Adipose tissue (tissue), 3 donors: ENCODE measurements around the gene GJD4. TPM values are rescaled to one million over a fixed set of nuclear protein-coding genes. Genes with fewer than 3 reads are reported as not detected.

ENCODE experiments used
- H3K27ac ChIP-seq: one replicate; pipeline ENCODE4 v1.5.1; 2013; ENCODE audit warnings: low read depth, low read length
- WGBS, 3 donors: extraction: QIAGEN DNeasy Blood & Tissue Kit; methylation state at CpG; one replicate each; pipeline ENCODE4 v1.1.7; 2013; 5-methylcytosine and 5-hydroxymethylcytosine counted together
- polyA plus RNA-seq, 3 donors: library from polyadenylated mRNA; stranded (reverse); fragments of 200-250 nt; gene quantifications; one replicate each; pipeline ENCODE4 v1.2.3, GENCODE V29; 2013
- donor health status: healthy with polysubstance abuse.
- donor health status: Bipolar disorder and iron deficiency.
- donor health status: healthy.

GJD4 gene
- polyA plus RNA-seq, 3 donors = 0.06 TPM; not detected in 2

DNA sequence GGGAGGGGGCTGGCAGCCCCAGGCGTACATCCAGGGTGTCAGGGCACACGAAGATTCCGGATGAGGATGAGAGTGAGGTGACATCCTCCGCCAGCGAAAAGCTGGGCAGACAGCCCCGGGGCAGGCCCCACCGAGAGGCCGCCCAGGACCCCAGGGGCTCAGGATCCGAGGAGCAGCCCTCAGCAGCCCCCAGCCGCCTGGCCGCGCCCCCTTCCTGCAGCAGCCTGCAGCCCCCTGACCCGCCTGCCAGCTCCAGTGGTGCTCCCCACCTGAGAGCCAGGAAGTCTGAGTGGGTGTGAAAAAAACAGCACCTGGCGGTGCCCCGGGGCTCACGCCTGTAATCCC is 3.2 kb downstream of the GJD4 start:
- H3K27ac ChIP-seq = no peak overlapping the region
- WGBS, 3 donors = 59 to 72% (median 67%) methylated on average over 16 of the region's 16 CpGs

DNA sequence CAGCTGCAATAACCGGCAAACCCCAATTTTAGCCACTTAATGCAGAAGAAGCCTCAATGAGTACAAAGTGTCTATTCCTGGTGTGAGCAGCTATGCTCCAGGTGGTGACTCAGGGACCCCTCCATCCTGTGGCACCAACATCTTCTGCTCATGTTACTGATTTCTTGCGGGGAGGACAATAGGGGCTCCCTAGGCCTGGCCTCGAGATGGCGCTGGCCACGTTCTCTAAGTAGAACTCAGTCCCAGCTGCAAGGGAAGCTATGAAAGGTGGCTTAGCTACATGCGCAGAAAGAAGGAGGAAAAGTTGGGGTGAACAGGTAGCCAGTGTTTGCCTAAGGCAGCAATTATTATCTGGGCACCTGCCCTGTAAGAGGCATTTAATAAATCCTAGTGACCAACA is 6.6 kb downstream of the GJD4 start:
- 63 to 85% (median 82%) methylated on average over 6 of the region's 6 CpGs for WGBS, 3 donors
- H3K27ac ChIP-seq = no peak overlapping the region

DNA sequence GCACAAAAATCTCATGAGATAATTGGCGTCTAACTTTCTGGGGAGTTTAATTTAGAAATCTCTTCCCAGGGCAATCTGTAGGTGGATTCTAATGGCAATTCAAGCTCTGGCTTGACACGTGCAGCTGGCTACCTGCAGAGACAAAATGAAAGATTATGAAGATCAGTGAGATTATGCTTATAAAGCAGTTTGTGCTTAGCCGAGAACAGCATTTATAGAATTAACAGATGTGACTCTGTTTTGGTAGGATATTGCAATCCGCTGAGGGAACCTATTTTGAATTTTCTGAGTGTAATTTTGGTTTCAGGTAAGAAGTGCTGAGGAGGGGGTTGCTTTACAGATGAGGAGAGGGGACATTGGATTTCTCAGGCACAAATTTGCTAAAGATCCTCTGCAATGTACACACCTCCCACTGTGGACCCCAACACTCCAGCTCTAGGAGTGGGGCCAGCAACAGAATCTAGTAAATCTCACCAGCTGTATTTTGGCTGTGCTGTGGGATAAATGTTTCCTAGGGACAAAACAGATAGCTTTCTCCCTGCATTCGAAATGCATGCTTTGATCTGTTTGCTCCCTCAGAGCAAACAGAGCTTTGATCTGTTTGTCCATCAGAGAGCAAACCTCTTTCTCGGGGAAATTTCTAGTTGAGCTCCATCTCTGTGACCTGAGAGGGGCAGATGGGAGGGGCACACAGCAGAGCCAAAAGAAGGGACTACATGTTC is 7.4 kb downstream of the GJD4 start:
- 41 to 62% (median 58%) methylated on average over 6 of the region's 6 CpGs for WGBS, 3 donors

DNA sequence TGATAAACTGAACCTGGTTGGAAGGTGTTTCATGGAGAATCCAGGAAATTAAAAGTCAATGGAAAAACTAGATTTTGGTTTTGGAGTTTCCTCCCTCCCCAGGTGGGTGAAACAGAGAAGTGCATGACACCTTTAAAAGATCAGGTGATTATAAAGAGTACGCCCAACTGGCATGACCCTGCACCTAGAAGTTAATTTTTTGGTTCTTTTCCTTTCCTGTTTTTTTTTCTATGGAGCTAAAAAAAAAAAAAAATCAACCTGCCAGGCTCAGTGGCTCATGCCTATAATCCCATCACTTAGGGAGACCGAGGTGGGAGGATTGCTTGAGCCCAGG is 7.9 kb downstream of the GJD4 start:
- WGBS, 3 donors = 64 to 83% (median 78%) methylated on average over 2 of the region's 2 CpGs
- no peak overlapping the region for H3K27ac ChIP-seq

More for the DNA sequence above, 7.4 kb downstream of the GJD4 start:
- H3K27ac ChIP-seq = no peak overlapping the region

DNA sequence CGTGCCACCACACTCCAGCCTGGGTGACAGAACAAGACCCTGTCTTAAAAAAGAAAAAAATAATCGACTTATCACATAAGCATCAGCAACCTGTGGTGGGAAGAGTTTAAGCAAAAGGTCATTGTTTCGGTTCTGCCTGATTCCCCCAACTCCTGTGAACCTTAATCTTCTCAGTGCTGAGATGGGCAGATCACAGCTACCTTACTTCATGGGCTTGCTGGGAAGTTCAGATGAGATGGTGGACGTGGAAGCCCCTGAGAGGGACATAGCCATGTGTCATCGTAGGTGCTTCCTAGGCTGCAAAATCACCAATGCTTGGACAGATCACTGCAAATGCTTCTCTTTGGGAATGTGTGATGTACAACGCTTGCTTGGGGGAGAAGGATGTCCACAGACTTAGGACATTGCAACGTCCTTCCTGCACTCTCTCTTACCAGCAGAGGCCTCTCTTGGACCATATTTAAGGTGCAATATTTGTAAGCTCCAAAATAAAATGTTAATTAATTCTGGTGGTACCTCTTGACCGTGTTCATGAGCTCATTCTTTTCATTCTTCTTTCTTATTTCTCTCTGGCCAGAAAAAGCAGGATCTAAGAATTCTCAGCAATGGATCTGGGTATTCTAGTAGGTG is 8.6 kb downstream of the GJD4 start:
- 48 to 57% (median 56%) methylated on average over 8 of the region's 8 CpGs for WGBS, 3 donors
- no peak overlapping the region for H3K27ac ChIP-seq

DNA sequence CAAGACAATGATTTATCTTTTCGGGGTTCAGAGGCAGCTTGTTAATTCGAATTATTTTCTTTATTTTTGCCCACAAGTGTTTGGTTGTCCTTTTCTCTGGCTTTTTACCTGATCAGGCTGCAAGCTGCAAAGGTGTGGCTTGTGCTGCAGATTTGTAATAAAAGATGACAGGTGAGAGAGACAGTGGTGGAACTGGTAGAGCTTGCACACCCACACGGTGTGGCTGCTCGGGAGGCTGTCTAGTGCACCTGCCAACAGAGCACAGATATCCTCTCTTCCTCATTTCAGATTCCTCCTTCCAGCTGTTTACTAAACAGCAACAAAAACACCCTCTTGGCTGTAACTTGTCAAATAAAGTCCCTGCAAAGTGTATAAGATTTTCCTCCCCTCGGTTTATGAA is 9.2 kb downstream of the GJD4 start:
- 50 to 55% (median 53%) methylated on average over 5 of the region's 5 CpGs for WGBS, 3 donors
- no peak overlapping the region for H3K27ac ChIP-seq

DNA sequence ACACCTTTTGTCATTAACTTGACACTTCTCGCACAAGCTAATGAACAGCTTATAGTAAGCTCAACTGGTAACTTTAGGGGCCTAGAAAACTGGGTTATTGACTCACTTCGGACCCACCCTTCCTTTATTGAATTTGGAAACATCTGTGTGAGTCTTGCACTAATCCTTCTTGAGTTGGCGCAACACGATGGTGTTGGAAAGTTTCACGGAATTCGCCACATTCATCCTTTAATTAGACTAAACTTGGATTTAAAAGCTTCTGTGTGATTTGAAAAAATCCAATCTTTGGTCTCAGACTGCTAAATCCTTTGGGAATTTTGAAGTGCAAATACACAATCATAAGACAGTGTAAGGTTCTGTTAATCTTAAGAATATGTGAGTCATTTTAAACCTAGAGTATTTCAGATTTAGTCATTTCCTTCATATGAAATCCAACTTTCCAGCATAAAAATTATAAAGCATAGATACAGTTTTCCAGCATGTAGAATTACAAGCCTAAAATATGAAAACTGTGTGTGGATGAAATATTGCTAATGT is 21.9 kb downstream of the GJD4 start:
- WGBS, 3 donors = 77 to 91% (median 90%) methylated on average over 6 of the region's 6 CpGs

DNA sequence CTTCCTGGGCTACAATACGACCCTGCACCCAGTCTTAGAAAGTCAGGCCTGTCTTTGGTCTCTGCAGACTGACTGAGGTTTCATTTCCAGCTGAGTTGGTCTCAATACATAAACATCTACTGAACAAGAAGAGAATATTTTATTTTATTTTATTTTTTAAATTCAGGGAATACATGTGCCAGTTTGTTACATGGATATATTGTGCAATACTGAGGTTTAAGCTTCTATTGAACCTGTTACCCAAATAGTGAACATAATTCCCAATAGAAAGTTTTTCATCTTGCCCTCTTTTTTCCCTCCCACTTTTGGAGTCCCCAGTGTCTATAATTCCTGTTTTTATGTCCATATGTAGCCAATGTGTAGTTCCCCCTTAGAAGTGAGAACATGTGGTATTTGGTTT is 26.3 kb downstream of the GJD4 start:
- H3K27ac ChIP-seq = no peak overlapping the region
- WGBS, 3 donors = 87 to 93% (median 90%) methylated on average over 1 of the region's 1 CpG

More for the DNA sequence above, 21.9 kb downstream of the GJD4 start:
- H3K27ac ChIP-seq = no peak overlapping the region

DNA sequence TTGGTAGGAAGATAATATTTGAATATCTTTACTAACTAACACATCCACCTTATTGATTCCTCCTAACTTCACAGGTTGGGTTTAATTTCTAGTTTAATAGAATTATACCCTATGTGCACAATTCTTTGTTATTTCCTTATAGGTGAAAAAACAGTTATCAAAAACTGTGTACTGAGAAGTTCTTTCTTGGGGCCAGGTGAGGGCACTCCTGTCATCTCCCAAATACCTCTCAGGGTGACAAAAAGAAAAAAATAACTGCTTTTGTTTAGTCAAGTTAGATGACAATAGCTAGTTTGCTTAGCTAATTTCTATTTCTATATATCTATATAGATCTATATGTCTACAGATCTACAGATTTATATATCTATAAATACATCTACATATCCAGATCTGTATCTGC is 26.9 kb downstream of the GJD4 start:
- no peak overlapping the region for H3K27ac ChIP-seq

DNA sequence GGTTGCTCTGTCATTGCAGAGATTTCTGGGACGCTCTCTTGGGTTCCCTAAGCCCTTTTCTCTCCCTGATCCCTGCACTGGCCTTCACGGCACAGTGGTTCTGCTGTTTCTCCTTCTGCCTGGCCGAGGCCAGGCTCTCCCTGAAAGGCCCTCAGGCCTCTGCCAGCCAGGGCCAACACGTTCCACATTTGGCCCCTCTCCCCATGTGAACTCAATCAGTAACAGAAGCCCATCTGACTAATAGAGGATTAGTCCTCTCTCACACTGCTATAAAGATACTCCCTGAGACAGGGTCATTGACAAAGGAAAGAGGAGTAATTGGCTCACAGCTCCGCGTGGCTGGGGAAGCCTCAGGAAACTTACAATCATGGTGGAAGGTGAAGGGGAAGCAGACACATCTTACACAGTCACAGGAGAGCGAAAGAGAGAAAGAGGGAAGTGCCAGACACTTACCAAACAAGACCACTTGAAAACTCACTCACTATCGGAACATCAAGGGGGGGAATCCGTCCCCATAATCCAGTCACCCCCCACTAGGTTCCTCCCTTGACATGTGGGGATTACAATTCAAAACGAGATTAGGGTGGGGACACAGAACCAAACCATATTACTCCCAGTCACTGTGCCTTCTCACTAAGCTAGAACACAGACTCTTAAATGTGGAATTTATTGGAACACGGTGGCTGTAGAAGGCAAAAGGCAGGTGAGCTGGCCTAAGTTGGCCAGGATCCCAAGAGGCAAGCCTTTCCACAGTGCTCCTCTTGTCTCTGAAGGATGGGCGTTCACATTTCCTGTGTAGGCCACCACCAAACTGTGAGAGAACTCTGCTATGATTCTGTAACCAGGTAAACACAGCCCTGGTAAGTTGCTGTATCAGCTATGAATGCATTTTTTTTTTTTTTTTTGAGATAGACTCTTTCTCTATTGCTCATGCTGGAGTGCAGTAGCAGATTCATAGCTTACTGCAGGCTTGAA is 28.2 kb downstream of the GJD4 start:
- WGBS, 3 donors = 52 to 57% (median 55%) methylated on average over 12 of the region's 12 CpGs
- no peak overlapping the region for H3K27ac ChIP-seq

DNA sequence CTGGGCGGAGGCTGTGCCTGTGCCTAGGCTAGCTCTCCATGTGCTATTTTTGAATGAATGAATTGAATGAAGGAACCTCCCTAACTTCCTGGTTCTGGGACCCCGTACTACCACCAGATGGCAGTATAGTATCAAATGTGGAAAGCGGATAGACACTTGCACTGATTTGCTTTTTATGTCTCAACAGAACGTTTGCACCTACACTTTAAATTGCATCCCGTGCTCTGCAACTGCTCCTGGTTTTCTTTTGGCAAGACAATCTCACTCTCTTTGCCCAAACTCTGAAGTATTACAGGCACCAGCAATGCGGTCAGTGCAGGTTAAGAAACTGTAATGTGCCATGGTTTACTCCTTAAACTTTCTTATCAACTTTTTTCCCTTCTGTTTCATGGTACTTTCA is 30.4 kb downstream of the GJD4 start:
- WGBS, 3 donors = 10 to 15% (median 15%) methylated on average over 6 of the region's 6 CpGs
- no peak overlapping the region for H3K27ac ChIP-seq

DNA sequence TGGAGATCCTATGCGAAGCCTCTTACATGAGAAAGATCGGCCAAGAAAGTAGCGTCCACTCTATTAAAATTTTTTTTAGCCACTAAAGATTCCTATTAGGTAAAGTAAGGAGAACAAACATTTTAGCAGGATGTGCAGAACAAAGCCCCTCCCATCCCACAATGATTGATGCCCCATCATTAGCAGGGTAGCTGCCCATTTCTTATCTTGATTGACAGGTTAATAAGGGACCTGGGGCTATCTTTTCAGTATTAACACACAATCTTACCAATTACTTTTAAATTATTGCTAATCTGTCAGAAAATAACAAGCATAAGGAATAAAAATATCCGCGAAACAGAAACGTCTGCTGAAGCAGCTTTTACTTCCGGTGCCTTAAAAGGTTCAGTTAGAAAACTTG is 31.8 kb downstream of the GJD4 start:
- 50 to 64% (median 63%) methylated on average over 7 of the region's 7 CpGs for WGBS, 3 donors
- H3K27ac ChIP-seq = no peak overlapping the region

DNA sequence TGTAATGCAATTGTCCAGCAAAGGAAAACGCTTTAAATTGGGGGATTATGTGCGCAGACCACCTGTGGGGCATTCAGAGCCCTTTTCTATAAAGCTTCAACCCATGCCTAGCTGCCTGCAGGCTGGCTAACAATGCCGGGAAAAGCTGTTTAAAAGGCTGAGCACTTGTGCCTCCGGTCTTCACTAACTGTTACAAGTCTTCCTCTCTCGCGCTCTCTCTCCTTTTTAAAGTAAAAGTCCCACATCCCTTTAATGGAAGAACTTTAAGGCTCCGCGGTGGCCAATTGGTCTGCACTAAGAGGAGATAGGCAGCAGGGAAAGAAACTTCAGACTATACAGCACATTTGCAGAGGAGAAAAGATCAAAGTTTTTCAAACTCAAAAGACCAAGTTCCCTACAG is 32.3 kb downstream of the GJD4 start:
- H3K27ac ChIP-seq = no peak overlapping the region
- 43 to 63% (median 61%) methylated on average over 8 of the region's 8 CpGs for WGBS, 3 donors

DNA sequence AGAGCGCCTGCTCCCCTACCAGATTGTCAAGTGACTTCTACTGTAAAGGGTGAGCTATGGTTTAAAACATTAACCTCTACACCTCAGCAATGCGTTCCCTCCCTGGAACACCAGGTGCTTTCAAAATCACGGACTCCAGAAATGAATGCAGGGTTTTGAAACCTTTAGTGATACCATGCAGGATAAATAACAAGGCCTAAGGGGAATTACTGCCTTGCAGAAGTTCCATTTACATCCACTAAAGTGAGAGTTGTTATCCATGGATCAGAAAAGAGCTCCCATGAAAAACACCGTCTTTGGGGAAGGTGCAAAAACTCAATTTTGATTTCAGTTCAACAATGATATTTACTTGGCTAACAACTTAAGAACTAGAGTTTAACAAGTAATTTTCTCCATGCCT is 33.0 kb downstream of the GJD4 start:
- H3K27ac ChIP-seq = no peak overlapping the region
- 82 to 93% (median 91%) methylated on average over 4 of the region's 4 CpGs for WGBS, 3 donors

DNA sequence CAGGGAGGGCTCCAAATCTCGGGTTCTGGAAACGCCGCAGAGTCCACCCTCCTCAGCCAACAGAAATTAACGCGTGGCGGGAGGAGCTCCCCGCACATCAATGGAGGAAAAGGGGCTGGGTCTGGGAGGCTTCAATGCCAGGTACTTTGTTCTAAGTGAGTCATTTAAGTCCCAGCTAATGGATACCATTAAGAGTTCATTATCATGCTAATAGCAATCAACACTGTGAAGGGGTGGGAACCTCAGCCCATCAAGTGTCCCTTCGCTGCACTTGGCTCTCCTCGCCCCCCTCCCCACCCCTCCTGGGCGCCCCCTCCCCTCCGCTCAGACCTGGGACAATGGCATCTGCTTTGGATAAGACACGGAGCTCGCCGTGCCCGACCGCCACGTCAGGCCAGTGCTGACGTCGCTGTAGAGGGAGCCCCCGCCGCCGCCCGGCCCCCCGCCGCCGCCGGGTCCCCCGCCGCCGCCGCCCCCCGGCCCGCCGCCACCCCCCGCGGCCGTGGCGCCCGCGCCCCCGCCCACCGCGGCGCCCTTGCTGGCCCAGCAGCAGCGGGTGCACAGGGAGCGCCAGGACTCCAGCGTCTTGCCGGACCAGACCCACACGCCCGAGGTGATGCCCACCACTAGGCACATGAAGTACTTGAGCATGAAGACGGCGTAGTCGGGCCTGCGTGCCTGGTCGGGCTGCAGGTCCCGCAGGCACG is 34.0 kb downstream of the GJD4 start:
- 37 to 62% (median 58%) methylated on average over 20 to 51 of the region's 57 CpGs for WGBS, 3 donors
- no peak overlapping the region for H3K27ac ChIP-seq

DNA sequence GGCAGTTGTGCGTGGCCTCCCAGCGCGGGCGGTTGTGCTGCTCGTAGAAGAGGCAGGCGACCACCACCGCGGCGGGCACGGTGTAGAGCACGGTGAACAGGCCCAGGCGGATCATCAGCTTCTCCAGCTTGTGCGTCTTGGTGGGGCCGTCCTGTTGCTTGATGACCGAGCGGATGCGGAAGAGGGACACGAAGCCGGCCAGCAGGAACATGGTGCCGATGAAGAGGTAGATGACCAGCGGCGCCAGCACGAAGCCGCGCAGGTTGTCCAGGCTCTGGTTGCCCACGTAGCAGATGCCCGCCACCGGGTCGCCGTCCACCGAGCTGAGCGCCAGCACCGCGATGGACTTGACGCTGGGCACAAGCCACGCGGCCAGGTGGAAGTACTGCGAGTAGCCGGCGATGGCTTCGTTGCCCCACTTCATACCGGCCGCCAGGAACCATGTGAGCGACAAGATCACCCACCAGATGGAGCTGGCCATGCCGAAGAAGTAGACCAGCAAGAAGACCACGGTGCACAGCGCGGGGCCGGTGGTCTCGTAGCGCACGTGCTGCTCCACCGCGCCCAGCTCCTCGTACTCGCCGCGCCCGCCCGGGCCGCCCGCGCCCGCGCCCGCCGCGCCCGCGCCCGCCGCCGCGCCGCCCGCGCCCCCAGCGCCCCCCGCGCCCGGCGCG is 34.7 kb downstream of the GJD4 start:
- 13 to 38% (median 14%) methylated on average over 44 to 83 of the region's 83 CpGs for WGBS, 3 donors
- no peak overlapping the region for H3K27ac ChIP-seq

DNA sequence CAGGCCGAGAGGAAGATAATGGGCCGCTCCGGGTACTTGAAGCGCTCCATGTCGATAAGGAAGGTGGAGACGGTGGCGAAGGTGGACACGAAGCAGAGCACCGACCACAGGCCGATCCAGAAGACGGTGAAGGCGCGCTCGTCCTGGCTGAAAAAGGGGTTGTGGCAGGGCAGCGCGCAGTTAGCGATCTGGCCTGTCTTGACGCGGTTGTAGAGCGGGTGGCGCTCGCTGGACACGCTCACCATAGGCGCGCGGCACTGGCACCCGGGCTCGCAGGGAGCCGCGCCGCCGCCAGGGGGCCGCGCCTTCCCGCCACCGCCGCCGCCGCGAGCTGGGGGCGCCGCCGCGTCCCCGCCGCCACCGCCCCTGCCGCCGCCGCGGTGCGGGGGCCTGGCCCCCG is 35.3 kb downstream of the GJD4 start:
- H3K27ac ChIP-seq = no peak overlapping the region
- WGBS, 3 donors = 1% methylated on average over 29 to 53 of the region's 53 CpGs
